K562 (cell line): ENCODE results near the gene RNF123. TPM values are rescaled to one million over a fixed set of nuclear protein-coding genes. Genes with fewer than 3 reads are reported as not detected.

ENCODE experiments used
- ATAC-seq: fragments of 200-7000 bp; cut with Tn5 transposase; 3 replicates; pipeline ENCODE4 v1.9.1; 2020; ENCODE audit warnings: moderate library complexity
- BruUV-seq: library from RNA; stranded (reverse); fragments of 400-500 nt; replicated peaks from 2 replicates; lab custom pipeline; 2021; lab: Mats Ljungman, UMichigan
- CTCF ChIA-PET: fragments of 300-600 bp; formaldehyde crosslinking; extraction: SDS; loops from one replicate; lab custom pipeline; 2021; ENCODE audit warnings: low intra/inter-chr PET ratio; lab: Yijun Ruan, JAX
- POLR2A ChIA-PET: fragments of 300-600, 350-650 bp; sonication (Branson Sonifier 250); formaldehyde crosslinking; extraction: SDS; loops from one replicate; lab custom pipeline; 2021; ENCODE audit warnings: antibody characterized with exemption, inconsistent platforms; lab: Yijun Ruan, JAX
- DNase-seq, 4 experiments: peaks; one replicate each; pipeline versions ENCODE4 v3.0.0 to v3.0.0-alpha.2; 2011 to 2018; ENCODE audit warnings: low spot score in 3 of 4, mixed read lengths in 3 of 4; ENCODE audit errors: extremely low read depth in 1 of 4
- FAIRE-seq: peaks from 2 replicates; lab custom pipeline; 2011; peaks lifted over from hg19 to GRCh38; lab: Jason Lieb, UNC
- H2AFZ ChIP-seq: 2 replicates; pipeline ENCODE4 v1.6.0; 2011; ENCODE audit warnings: low read depth, low read length, control low read depth, inconsistent platforms
- H3K27ac ChIP-seq: fragments of 200-600 bp; 3 replicates; pipeline ENCODE4 v1.8.0; 2011; ENCODE audit warnings: low read depth, mild to moderate bottlenecking, control low read depth, inconsistent platforms, low read length, moderate library complexity, mixed read lengths; ENCODE audit errors: extremely low read depth
- H3K27me3 ChIP-seq, 2 experiments: fragments of 300-600 bp in 1 of 2; 2 replicates in 1 of 2; 3 replicates in 1 of 2; pipeline versions ENCODE4 v1.6.0 to v1.8.0; 2011; ENCODE audit warnings: inconsistent platforms in 2 of 2, low read length in 2 of 2, mild to moderate bottlenecking in 1 of 2, mixed read lengths in 1 of 2, moderate library complexity in 1 of 2; ENCODE audit not compliant: control insufficient read depth in 2 of 2, insufficient read depth in 2 of 2
- H3K36me3 ChIP-seq: fragments of 300-600 bp; 3 replicates; pipeline ENCODE4 v1.8.0; 2011; ENCODE audit warnings: mild to moderate bottlenecking, low read length, inconsistent platforms; ENCODE audit not compliant: control insufficient read depth, insufficient read depth
- H3K4me1 ChIP-seq, 2 experiments: fragments of 200-600 bp in 1 of 2; replicated peaks in 1 of 2; 2 replicates in 1 of 2; 3 replicates in 1 of 2; pipeline versions ENCODE4 v1.5.1 to v1.8.0; 2011; ENCODE audit warnings: inconsistent platforms in 2 of 2, low read length in 2 of 2, mild to moderate bottlenecking in 1 of 2, mixed read lengths in 1 of 2, moderate library complexity in 1 of 2; ENCODE audit not compliant: control insufficient read depth in 2 of 2, insufficient read depth in 2 of 2
- H3K4me2 ChIP-seq: 2 replicates; pipeline ENCODE4 v1.6.1; 2011; ENCODE audit warnings: low read length, control low read depth, inconsistent platforms, mixed read lengths; ENCODE audit not compliant: insufficient read depth
- H3K4me3 ChIP-seq: fragments of 200-600 bp; sonication (generic), shearing (Covaris generic); 2 replicates; pipeline ENCODE4 v1.5.1; 2016; ENCODE audit warnings: control low read depth, inconsistent platforms
- H3K79me2 ChIP-seq: fragments of 200-600 bp; 3 replicates; pipeline ENCODE4 v1.8.0; 2011; ENCODE audit warnings: low read length, inconsistent platforms; ENCODE audit not compliant: control insufficient read depth, insufficient read depth
- H3K9ac ChIP-seq, 2 experiments: 2 replicates each; pipeline versions ENCODE4 v1.6.0 to v1.6.1; 2011; ENCODE audit warnings: low read depth in 2 of 2, low read length in 2 of 2, control low read depth in 1 of 2, inconsistent platforms in 1 of 2, mild to moderate bottlenecking in 1 of 2, mixed read lengths in 1 of 2; ENCODE audit not compliant: insufficient read depth in 1 of 2
- H3K9me1 ChIP-seq: one replicate; pipeline ENCODE4 v1.6.0; 2011; ENCODE audit warnings: inconsistent platforms, mild to moderate bottlenecking, low read length, moderate library complexity; ENCODE audit not compliant: control insufficient read depth, insufficient read depth
- H3K9me3 ChIP-seq: replicated peaks from 2 replicates; pipeline ENCODE4 v1.5.1; 2011; ENCODE audit warnings: low read depth, low read length, inconsistent platforms; ENCODE audit not compliant: control insufficient read depth, insufficient read depth
- H4K20me1 ChIP-seq: replicated peaks from 2 replicates; pipeline ENCODE4 v1.6.1; 2011; ENCODE audit warnings: low read length, inconsistent platforms, mixed read lengths; ENCODE audit not compliant: control insufficient read depth, insufficient read depth
- CTBP1 ChIP-seq: fragments of 450-650 bp; IDR thresholded peaks from 2 replicates; pipeline ENCODE4 v1.6.1; 2016; ENCODE audit warnings: borderline replicate concordance
- ELF1 ChIP-seq: fragments of 200-800 bp; sonication (Bioruptor generic); IDR thresholded peaks from 2 replicates; pipeline ENCODE4 v1.6.1; 2016; ENCODE audit warnings: missing genetic modification characterization, missing compliant biosample characterization
- ELF4 ChIP-seq: fragments of 450-650 bp; formaldehyde crosslinking; IDR thresholded peaks from 2 replicates; pipeline ENCODE4 v1.4.0; 2022; ENCODE audit warnings: missing genetic modification characterization
- ETS1 ChIP-seq: conservative IDR thresholded peaks from 2 replicates; pipeline ENCODE4 v1.6.1; 2011; ENCODE audit warnings: low read depth, mild to moderate bottlenecking, low read length; ENCODE audit not compliant: control insufficient read depth
- MEIS2 ChIP-seq: fragments of 450-650 bp; IDR thresholded peaks from 2 replicates; pipeline ENCODE4 v1.6.1; 2014; ENCODE audit warnings: mild to moderate bottlenecking; ENCODE audit not compliant: partially characterized antibody
- MTA2 ChIP-seq: fragments of 450-650 bp; IDR thresholded peaks from 2 replicates; pipeline ENCODE4 v1.6.1; 2016; ENCODE audit warnings: low read depth
- NBN ChIP-seq: fragments of 450-650 bp; IDR thresholded peaks from 2 replicates; pipeline ENCODE4 v1.6.1; 2016; ENCODE audit warnings: low read depth, mild to moderate bottlenecking
- NCOA6 ChIP-seq: fragments of 450-650 bp; IDR thresholded peaks from 2 replicates; pipeline ENCODE4 v1.6.1; 2017; ENCODE audit warnings: mild to moderate bottlenecking
- NR2F6 ChIP-seq: fragments of 450-650 bp; formaldehyde crosslinking; IDR thresholded peaks from 2 replicates; pipeline ENCODE4 v1.4.0; 2020; ENCODE audit warnings: mild to moderate bottlenecking
- PHB2 ChIP-seq: fragments of 450-650 bp; IDR thresholded peaks from 2 replicates; pipeline ENCODE4 v1.6.1; 2017; ENCODE audit warnings: low read depth
- POLR2H ChIP-seq: IDR thresholded peaks from 2 replicates; pipeline ENCODE4 v1.6.1; 2016; ENCODE audit warnings: missing genetic modification characterization, low read depth, mild to moderate bottlenecking, control low read depth, missing compliant biosample characterization, moderate library complexity
- TFAP4 ChIP-seq: sonication (generic); formaldehyde crosslinking; IDR thresholded peaks from 2 replicates; pipeline ENCODE4 v1.8.0; 2022; ENCODE audit warnings: missing genetic modification reagents, mild to moderate bottlenecking, moderate library complexity, borderline replicate concordance
- ZNF311 ChIP-seq: fragments of 250-450 bp; sonication (Bioruptor Pico); IDR thresholded peaks from 2 replicates; pipeline ENCODE4 v1.4.0; 2020; ENCODE audit warnings: mild to moderate bottlenecking, moderate library complexity
- ZNF518B ChIP-seq: fragments of 250-450 bp; sonication (Bioruptor Pico); IDR thresholded peaks from 2 replicates; pipeline ENCODE4 v1.5.0; 2021; ENCODE audit warnings: mild to moderate bottlenecking, moderate library complexity
- WGBS: fragments of 100-300 bp; shearing (Covaris generic); methylation state at CpG from one replicate; pipeline ENCODE4 v1.1.6; 2016; ENCODE audit warnings: low coverage, mixed read lengths; ENCODE audit not compliant: insufficient coverage; ENCODE audit errors: missing lambda C conversion rate; 5-methylcytosine and 5-hydroxymethylcytosine counted together
- in situ Hi-C: fragments of 300-500 bp; cut with MboI; formaldehyde crosslinking; loops from 4 replicates; pipeline ENCODE4 v1.15.0; 2018; ENCODE audit warnings: inconsistent platforms, mixed read lengths
- intact Hi-C: fragments of 100-400 bp; cut with micrococcal nuclease; formaldehyde crosslinking; loops from 2 replicates; pipeline ENCODE4 v1.14.2; 2022
- polyA plus RNA-seq, 8 experiments: library from polyadenylated mRNA; depleted of rRNA in 4 of 8; stranded (reverse) in 5 of 8; unstranded in 3 of 8; fragments of >200 nt; fragmentation: Nextera tagmentation in 2 of 8; fragmentation: Illumina TruSeq in 1 of 8; extraction: Ambion mirVana in 2 of 8; extraction: Trizol in 1 of 8; gene quantifications; 2 replicates each; pipeline versions ENCODE4 v1.2.1 to v1.2.3, GENCODE V29; 2011 to 2014; ENCODE audit warnings: inconsistent platforms in 1 of 8, missing spikeins in 1 of 8
- total RNA-seq, 7 experiments: library from RNA; depleted of rRNA in 6 of 7; stranded (reverse); fragments of >200 nt in 6 of 7; fragmentation: Illumina TruSeq in 2 of 7; extraction: Trizol in 2 of 7; gene quantifications; 2 replicates each; pipeline versions ENCODE4 v1.2.1 to v1.2.3, GENCODE V29; 2011 to 2021; ENCODE audit warnings: low replicate concordance in 1 of 7
- TF ChIP-seq, protein P1 (sequence below): fragments of 450-650 bp; formaldehyde crosslinking; IDR thresholded peaks from 2 replicates; pipeline ENCODE4 v1.4.0; 2020; ENCODE audit warnings: mild to moderate bottlenecking

The RNF123 gene
- total and polyA plus RNA-seq, 9 of the 15 experiments (the other 6 are each of a cell fraction or from before 2014, with no cell fraction given), result 8.7 to 53.1 (median 17.5) TPM

GRCh38 chr3:49659756-49660155 lies 29.6 kb upstream of the RNF123 start:
- H3K27me3 ChIP-seq, result no peaks in the 10 kb centered on the region
- no peaks in the 10 kb centered on the region for H3K9me3 ChIP-seq
- H2AFZ ChIP-seq, result no peak overlapping the region
- DNase-seq, result no peak
- no TSS peak for BruUV-seq
- FAIRE-seq, result no peak
- no peak overlapping the region for H3K4me2 ChIP-seq
- H3K4me3 ChIP-seq, result no peak overlapping the region
- no peaks in the 10 kb centered on the region for H3K36me3 ChIP-seq
- peaks cover 0 to 20% of the 10 kb centered on the region in 2 experiments; a peak in 2 of 5 replicates for H3K4me1 ChIP-seq
- ChIA-PET POLR2A (interaction anchor here (0.6 to 0.8 kb wide), 3 partner anchors 9 to 16 kb away, joined by 3 read pairs; no protein-coding TSS in a partner anchor), CTCF (no interaction called here)
- in situ Hi-C loops (loop anchor here (10.0 kb wide), 1 partner anchor 95 kb away; no protein-coding TSS in a partner anchor), intact Hi-C loops (no loop called here)
- TF ChIP-seq ELF1 (tag) (no peak), ZNF518B (CRISPR knock-in tag) (no peak), TFAP4 (CRISPR knock-in tag) (no peak), PHB2 (no peak), MTA2 (no peak), ETS1 (no peak), POLR2H (tag) (no peak), ELF4 (CRISPR knock-in tag) (no peak), ZNF311 (CRISPR knock-in tag) (no peak), NCOA6 (no peak), NBN (no peak), NR2F6 (CRISPR knock-in tag) (no peak), MEIS2 (no peak), CTBP1 (no peak)
- TF ChIP-seq, protein P1, sequence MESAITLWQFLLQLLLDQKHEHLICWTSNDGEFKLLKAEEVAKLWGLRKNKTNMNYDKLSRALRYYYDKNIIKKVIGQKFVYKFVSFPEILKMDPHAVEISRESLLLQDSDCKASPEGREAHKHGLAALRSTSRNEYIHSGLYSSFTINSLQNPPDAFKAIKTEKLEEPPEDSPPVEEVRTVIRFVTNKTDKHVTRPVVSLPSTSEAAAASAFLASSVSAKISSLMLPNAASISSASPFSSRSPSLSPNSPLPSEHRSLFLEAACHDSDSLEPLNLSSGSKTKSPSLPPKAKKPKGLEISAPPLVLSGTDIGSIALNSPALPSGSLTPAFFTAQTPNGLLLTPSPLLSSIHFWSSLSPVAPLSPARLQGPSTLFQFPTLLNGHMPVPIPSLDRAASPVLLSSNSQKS (CRISPR knock-in tag), result no peak
- no peak overlapping the region for H3K27ac ChIP-seq
- no peaks in the 10 kb centered on the region for H3K79me2 ChIP-seq
- 37% methylated on average over 4 of the region's 4 CpGs for WGBS
- no peak for ATAC-seq
- H4K20me1 ChIP-seq, result no peaks in the 10 kb centered on the region
- no peak overlapping the region for H3K9ac ChIP-seq
- no peaks in the 10 kb centered on the region for H3K9me1 ChIP-seq
